Smooth muscle cell (in vitro differentiated cells): ENCODE measurements around the gene PRKCH. TPM values are rescaled to one million over a fixed set of nuclear protein-coding genes. Genes with fewer than 3 reads are reported as not detected.
A peak's percentile ranks its signal among the peaks of the same experiment; 100 is the strongest.

Experiments
- DNase-seq: peaks from one replicate; lab custom pipeline; 2025; ENCODE audit not compliant: unreplicated experiment; lab: John Stamatoyannopoulos, UW
- H2AFZ ChIP-seq: fragments of 200-600 bp; sonication (generic); 2 replicates; pipeline ENCODE4 v1.6.0; 2016; ENCODE audit warnings: antibody characterized with exemption, low read depth, mild to moderate bottlenecking
- H3F3A ChIP-seq: fragments of 200-600 bp; sonication (generic); 2 replicates; pipeline ENCODE4 v1.6.0; 2017; ENCODE audit warnings: antibody characterized with exemption, low read depth
- H3K27ac ChIP-seq: fragments of 200-600 bp; sonication (generic); 2 replicates; pipeline ENCODE4 v1.5.1; 2016; ENCODE audit warnings: low read depth, mild to moderate bottlenecking
- H3K27me3 ChIP-seq: fragments of 200-600 bp; sonication (generic); 2 replicates; pipeline ENCODE4 v1.6.1; 2016; ENCODE audit warnings: low read depth, mild to moderate bottlenecking
- H3K36me3 ChIP-seq: fragments of 200-600 bp; sonication (generic); 2 replicates; pipeline ENCODE4 v1.5.1; 2016; ENCODE audit warnings: low read depth
- H3K4me1 ChIP-seq: fragments of 200-600 bp; sonication (generic); 2 replicates; pipeline ENCODE4 v1.5.1; 2016; ENCODE audit warnings: low read depth
- H3K4me2 ChIP-seq: fragments of 200-600 bp; sonication (generic); 2 replicates; pipeline ENCODE4 v1.6.0; 2016; ENCODE audit warnings: mild to moderate bottlenecking
- H3K4me3 ChIP-seq: fragments of 200-600 bp; sonication (generic); 2 replicates; pipeline ENCODE4 v1.5.1; 2016; ENCODE audit warnings: mild to moderate bottlenecking
- H3K79me2 ChIP-seq: fragments of 200-600 bp; sonication (generic); 2 replicates; pipeline ENCODE4 v1.6.0; 2016; ENCODE audit warnings: low read depth, mild to moderate bottlenecking
- H3K9ac ChIP-seq: fragments of 200-600 bp; sonication (generic); 2 replicates; pipeline ENCODE4 v1.6.0; 2016; ENCODE audit warnings: low read depth
- H3K9me3 ChIP-seq: fragments of 200-600 bp; sonication (generic); replicated peaks from 2 replicates; pipeline ENCODE4 v1.5.1; 2016; ENCODE audit warnings: low read depth
- H4K20me1 ChIP-seq: fragments of 200-600 bp; sonication (generic); 2 replicates; pipeline ENCODE4 v1.6.0; 2016; ENCODE audit warnings: low read depth
- WGBS: methylation state at CpG from one replicate; pipeline ENCODE4 v1.1.7; 2016; ENCODE audit warnings: low lambda C conversion rate; 5-methylcytosine and 5-hydroxymethylcytosine counted together
- polyA plus RNA-seq: library from polyadenylated mRNA; unstranded; fragments of >200 nt; fragmentation: Nextera tagmentation; extraction: Ambion mirVana; gene quantifications from 2 replicates; pipeline ENCODE4 v1.2.1, GENCODE V29; 2016
- total RNA-seq: library from RNA; depleted of rRNA; stranded (reverse); fragments of >200 nt; gene quantifications from 2 replicates; pipeline ENCODE4 v1.2.3, GENCODE V29; 2014
- TF ChIP-seq, protein P1 (sequence below): fragments of 200-600 bp; sonication (generic); IDR thresholded peaks from 2 replicates; pipeline ENCODE4 v1.5.1; 2017; ENCODE audit warnings: borderline replicate concordance, mild to moderate bottlenecking, antibody characterized with exemption; ENCODE audit not compliant: insufficient read depth, poor library complexity, severe bottlenecking

PRKCH gene
- total and polyA plus RNA-seq, 2 experiments from 2014 or later: 1.5 to 7.6 TPM

DNA sequence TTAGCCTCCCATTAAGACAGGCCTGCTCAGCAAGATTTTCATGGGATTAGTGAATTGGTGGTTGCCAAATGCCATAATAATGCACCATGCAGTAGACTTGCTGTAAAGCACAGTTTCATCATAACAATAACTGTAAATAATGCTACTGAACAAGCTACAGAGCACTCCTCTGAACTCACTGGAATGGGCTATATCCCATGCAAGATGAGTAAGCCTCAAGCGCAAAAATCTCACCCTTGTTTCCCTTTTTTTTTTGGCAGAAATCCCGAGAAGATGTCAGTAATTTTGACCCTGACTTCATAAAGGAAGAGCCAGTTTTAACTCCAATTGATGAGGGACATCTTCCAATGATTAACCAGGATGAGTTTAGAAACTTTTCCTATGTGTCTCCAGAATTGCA is 228.0 kb downstream of the PRKCH start:
- Histone ChIP-seq H3K36me3 (no peaks in the 10 kb centered on the region), H4K20me1 (no peaks in the 10 kb centered on the region), H3F3A (peaks cover 16% of the 10 kb centered on the region), H3K9ac (no peak overlapping the region), H3K27ac (peak overlapping the region; percentile 98), H3K9me3 (no peaks in the 10 kb centered on the region), H3K4me3 (no peak overlapping the region), H3K79me2 (no peaks in the 10 kb centered on the region), H2AFZ (no peak overlapping the region), H3K27me3 (no peaks in the 10 kb centered on the region), H3K4me2 (no peak overlapping the region), H3K4me1 (peaks cover 25% of the 10 kb centered on the region)
- DNase-seq: no peak
- WGBS: 86% methylated on average over 2 of the region's 2 CpGs
- TF ChIP-seq, protein P1, sequence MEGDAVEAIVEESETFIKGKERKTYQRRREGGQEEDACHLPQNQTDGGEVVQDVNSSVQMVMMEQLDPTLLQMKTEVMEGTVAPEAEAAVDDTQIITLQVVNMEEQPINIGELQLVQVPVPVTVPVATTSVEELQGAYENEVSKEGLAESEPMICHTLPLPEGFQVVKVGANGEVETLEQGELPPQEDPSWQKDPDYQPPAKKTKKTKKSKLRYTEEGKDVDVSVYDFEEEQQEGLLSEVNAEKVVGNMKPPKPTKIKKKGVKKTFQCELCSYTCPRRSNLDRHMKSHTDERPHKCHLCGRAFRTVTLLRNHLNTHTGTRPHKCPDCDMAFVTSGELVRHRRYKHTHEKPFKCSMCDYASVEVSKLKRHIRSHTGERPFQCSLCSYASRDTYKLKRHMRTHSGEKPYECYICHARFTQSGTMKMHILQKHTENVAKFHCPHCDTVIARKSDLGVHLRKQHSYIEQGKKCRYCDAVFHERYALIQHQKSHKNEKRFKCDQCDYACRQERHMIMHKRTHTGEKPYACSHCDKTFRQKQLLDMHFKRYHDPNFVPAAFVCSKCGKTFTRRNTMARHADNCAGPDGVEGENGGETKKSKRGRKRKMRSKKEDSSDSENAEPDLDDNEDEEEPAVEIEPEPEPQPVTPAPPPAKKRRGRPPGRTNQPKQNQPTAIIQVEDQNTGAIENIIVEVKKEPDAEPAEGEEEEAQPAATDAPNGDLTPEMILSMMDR: no peak

DNA sequence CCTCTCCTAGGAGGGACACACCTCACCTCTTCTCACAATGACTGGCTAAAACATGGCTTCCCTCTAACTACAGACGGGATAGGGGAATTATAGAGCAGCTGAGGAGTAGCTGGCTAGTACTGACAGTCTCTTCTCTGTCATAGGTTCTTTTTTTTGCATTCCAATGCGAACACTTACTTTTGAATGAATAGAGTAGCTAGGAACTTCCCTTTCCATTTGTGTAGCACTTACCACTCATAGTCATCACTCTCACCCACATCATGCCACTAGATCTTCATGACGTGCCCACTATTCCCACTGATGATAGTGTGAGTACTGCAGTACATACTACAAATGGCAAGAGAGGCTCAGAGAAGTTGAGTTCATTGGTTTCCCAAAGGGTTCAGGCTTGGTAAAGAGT is 230.0 kb downstream of the PRKCH start:
- Histone ChIP-seq H3K4me2 (no peak overlapping the region), H3K4me1 (peaks cover 26% of the 10 kb centered on the region), H3K79me2 (no peaks in the 10 kb centered on the region), H3K27ac (peak overlapping the region; percentile 98), H3F3A (peaks cover 12% of the 10 kb centered on the region), H3K9me3 (no peaks in the 10 kb centered on the region), H3K36me3 (no peaks in the 10 kb centered on the region), H3K4me3 (no peak overlapping the region), H3K27me3 (no peaks in the 10 kb centered on the region), H3K9ac (no peak overlapping the region), H4K20me1 (no peaks in the 10 kb centered on the region), H2AFZ (no peak overlapping the region)
- WGBS: 91% methylated on average over 3 of the region's 3 CpGs
- TF ChIP-seq, protein P1: no peak
- no peak for DNase-seq

DNA sequence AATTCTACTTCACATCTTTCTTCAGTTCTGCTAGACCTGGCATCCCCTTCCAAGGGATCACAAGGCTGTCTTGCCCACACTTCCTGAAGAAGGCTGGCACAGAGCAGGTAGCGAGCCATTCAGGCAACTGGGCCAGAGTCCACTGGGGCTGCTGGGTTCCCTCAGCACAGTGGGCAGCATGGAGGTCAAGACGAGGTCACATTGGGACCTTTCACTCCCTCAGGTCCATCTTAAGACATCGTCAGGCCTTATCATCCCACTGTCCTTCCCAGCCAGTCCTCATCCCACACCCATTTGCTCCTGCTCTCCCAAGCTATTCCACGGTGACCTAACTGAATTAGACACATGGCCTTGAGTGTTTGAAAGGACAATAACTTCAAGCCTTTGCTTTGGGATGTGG is 230.9 kb downstream of the PRKCH start:
- Histone ChIP-seq H3F3A (peaks cover 8% of the 10 kb centered on the region), H3K36me3 (no peaks in the 10 kb centered on the region), H3K27ac (no peak overlapping the region), H3K4me3 (no peak overlapping the region), H3K4me2 (no peak overlapping the region), H3K27me3 (no peaks in the 10 kb centered on the region), H3K9me3 (no peaks in the 10 kb centered on the region), H3K9ac (no peak overlapping the region), H4K20me1 (no peaks in the 10 kb centered on the region), H2AFZ (no peak overlapping the region), H3K79me2 (no peaks in the 10 kb centered on the region), H3K4me1 (peaks cover 17% of the 10 kb centered on the region)
- DNase-seq: no peak
- TF ChIP-seq, protein P1: no peak
- 89% methylated on average over 4 of the region's 4 CpGs for WGBS
